Parathyroid adenoma (tissue), 2 donors: ENCODE data around the gene TRPM1.

ENCODE experiments used
- H2AFZ ChIP-seq: fragments of 300-600 bp; sonication (generic); one replicate; pipeline ENCODE4 v1.7.0; 2017; ENCODE audit warnings: antibody characterized with exemption, mild to moderate bottlenecking
- H3K27ac ChIP-seq: fragments of 300-600 bp; sonication (generic); one replicate; pipeline ENCODE4 v1.7.0; 2017
- H3K27me3 ChIP-seq: fragments of 300-600 bp; sonication (generic); one replicate; pipeline ENCODE4 v1.7.0; 2017; ENCODE audit warnings: low read length; ENCODE audit not compliant: control insufficient read depth, insufficient read depth
- H3K36me3 ChIP-seq: fragments of 300-600 bp; sonication (generic); one replicate; pipeline ENCODE4 v1.7.0; 2017; ENCODE audit warnings: low read length; ENCODE audit not compliant: control insufficient read depth, insufficient read depth
- H3K4me1 ChIP-seq: fragments of 300-600 bp; sonication (generic); one replicate; pipeline ENCODE4 v1.7.0; 2017; ENCODE audit warnings: control low read depth
- H3K4me2 ChIP-seq: fragments of 300-600 bp; sonication (generic); one replicate; pipeline ENCODE4 v1.7.0; 2017; ENCODE audit warnings: low read length
- H3K4me3 ChIP-seq: fragments of 300-600 bp; sonication (generic); one replicate; pipeline ENCODE4 v1.7.0; 2017; ENCODE audit warnings: low read depth, low read length
- H3K79me2 ChIP-seq: fragments of 300-600 bp; sonication (generic); one replicate; pipeline ENCODE4 v1.7.0; 2017; ENCODE audit warnings: control low read depth
- H3K9ac ChIP-seq: fragments of 300-600 bp; sonication (generic); one replicate; pipeline ENCODE4 v1.7.0; 2017; ENCODE audit warnings: mild to moderate bottlenecking
- H3K9me3 ChIP-seq: fragments of 300-600 bp; sonication (generic); one replicate; pipeline ENCODE4 v1.7.0; 2017; ENCODE audit warnings: low read length; ENCODE audit not compliant: control insufficient read depth
- CTCF ChIP-seq: fragments of 300-600 bp; sonication (generic); IDR thresholded peaks from one replicate; pipeline ENCODE4 v1.7.0; 2017; ENCODE audit warnings: antibody characterized with exemption, mild to moderate bottlenecking
- donor health status: primary hyperparathyroidism.

Gene TRPM1

DNA sequence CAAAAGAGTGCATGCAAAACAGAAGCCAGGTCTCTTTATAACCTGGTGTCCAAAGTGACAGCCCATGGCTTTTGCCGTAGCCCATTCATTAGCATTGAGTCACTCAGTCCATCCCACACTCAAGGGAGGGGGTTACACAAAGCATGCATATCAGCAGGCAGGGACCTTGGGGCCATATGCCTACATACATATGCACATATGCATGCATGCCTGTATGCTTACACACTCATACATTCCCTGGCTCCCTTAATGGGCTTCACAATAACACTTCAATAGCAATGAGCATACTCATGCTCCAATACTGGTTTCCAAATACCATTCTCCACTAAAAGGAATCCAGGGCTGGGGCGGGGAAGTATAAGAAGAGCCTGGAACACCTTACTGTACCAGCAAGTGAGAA lies 22.0 kb downstream of the TRPM1 start:
- H3K9ac ChIP-seq, result no peak overlapping the region
- H3K79me2 ChIP-seq, result no peaks in the 10 kb centered on the region
- no peaks in the 10 kb centered on the region for H3K9me3 ChIP-seq
- H3K36me3 ChIP-seq, result no peaks in the 10 kb centered on the region
- H3K4me2 ChIP-seq, result no peak overlapping the region
- no peaks in the 10 kb centered on the region for H3K4me1 ChIP-seq
- no peaks in the 10 kb centered on the region for H3K27me3 ChIP-seq
- no peak overlapping the region for H2AFZ ChIP-seq
- H3K27ac ChIP-seq, result no peak overlapping the region
- no peak for TF ChIP-seq CTCF
- H3K4me3 ChIP-seq, result no peak overlapping the region

GRCh38 chr15:31078471-31078870 lies 23.1 kb downstream of the TRPM1 start:
- Histone ChIP-seq H3K4me3 (no peak overlapping the region), H3K9me3 (no peaks in the 10 kb centered on the region), H3K9ac (no peak overlapping the region), H3K27ac (no peak overlapping the region), H3K79me2 (no peaks in the 10 kb centered on the region), H3K36me3 (no peaks in the 10 kb centered on the region), H2AFZ (no peak overlapping the region), H3K4me1 (no peaks in the 10 kb centered on the region), H3K27me3 (no peaks in the 10 kb centered on the region), H3K4me2 (no peak overlapping the region)
- TF ChIP-seq CTCF, result no peak

GRCh38 chr15:31077941-31078340 lies 23.6 kb downstream of the TRPM1 start:
- Histone ChIP-seq H2AFZ (no peak overlapping the region), H3K4me1 (no peaks in the 10 kb centered on the region)

DNA sequence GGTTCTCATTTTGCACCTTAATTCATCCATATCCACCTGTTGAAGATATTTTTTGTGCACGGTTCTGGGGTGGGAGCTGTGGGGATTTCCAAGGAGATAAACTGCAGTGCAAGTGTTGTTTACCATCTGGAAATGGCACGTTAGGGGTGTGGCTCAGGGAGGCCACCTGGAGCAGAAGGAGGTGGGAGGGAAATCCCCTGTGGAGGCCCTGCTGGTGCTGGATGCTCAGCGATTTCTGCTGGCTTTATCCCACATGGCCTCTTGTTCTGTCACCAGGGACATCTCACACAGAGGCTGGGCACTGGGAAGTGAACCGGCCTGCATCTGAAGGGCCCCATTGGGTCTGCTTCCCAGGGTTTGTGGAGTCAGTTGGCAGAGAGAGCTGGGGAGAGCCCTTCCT lies 24.3 kb downstream of the TRPM1 start:
- no peak for TF ChIP-seq CTCF
- Histone ChIP-seq H3K4me2 (no peak overlapping the region), H3K9ac (no peak overlapping the region)

More at GRCh38 chr15:31077941-31078340, 23.6 kb downstream of the TRPM1 start:
- no peak for TF ChIP-seq CTCF
- no peak overlapping the region for H3K27ac ChIP-seq
- no peaks in the 10 kb centered on the region for H3K36me3 ChIP-seq
- H3K79me2 ChIP-seq, result no peaks in the 10 kb centered on the region
- H3K9me3 ChIP-seq, result no peaks in the 10 kb centered on the region
- H3K4me3 ChIP-seq, result no peak overlapping the region
- H3K9ac ChIP-seq, result no peak overlapping the region
- no peak overlapping the region for H3K4me2 ChIP-seq
- no peaks in the 10 kb centered on the region for H3K27me3 ChIP-seq

DNA sequence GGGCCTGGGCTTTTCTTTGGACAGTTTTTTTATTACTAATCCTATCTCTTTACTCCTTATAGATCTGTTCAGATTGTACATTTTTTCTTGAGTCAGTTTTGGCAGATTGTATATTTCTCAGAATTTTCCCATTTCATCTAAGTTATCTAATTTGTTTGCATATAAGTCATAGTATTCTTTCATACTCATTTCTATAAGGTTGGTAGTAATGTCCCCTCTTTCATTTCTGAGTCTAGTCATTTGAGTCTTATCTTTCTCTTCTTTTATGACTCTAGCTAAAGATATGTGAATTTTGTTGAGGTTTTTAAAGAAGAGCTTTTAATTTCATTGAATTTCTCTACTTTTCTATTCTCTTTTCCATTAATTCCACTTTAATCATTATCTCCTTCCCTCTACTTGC lies 27.2 kb downstream of the TRPM1 start:
- Histone ChIP-seq H3K4me3 (no peak overlapping the region), H3K9ac (no peak overlapping the region), H3K4me1 (no peaks in the 10 kb centered on the region), H3K27ac (no peak overlapping the region), H2AFZ (no peak overlapping the region), H3K79me2 (no peaks in the 10 kb centered on the region), H3K27me3 (no peaks in the 10 kb centered on the region), H3K36me3 (no peaks in the 10 kb centered on the region), H3K4me2 (no peak overlapping the region), H3K9me3 (no peaks in the 10 kb centered on the region)
- TF ChIP-seq CTCF, result no peak

More for the DNA sequence above, 24.3 kb downstream of the TRPM1 start:
- no peaks in the 10 kb centered on the region for H3K79me2 ChIP-seq
- no peaks in the 10 kb centered on the region for H3K36me3 ChIP-seq
- H2AFZ ChIP-seq, result no peak overlapping the region
- H3K27me3 ChIP-seq, result no peaks in the 10 kb centered on the region
- no peaks in the 10 kb centered on the region for H3K9me3 ChIP-seq
- no peaks in the 10 kb centered on the region for H3K4me1 ChIP-seq
- no peak overlapping the region for H3K27ac ChIP-seq
- H3K4me3 ChIP-seq, result no peak overlapping the region
